Measurements from ENCODE around the gene GOLGA1. TPM values are rescaled to one million over a fixed set of nuclear protein-coding genes. Genes with fewer than 3 reads are reported as not detected.
A peak's percentile ranks its signal among the peaks of the same experiment; 100 is the strongest.

GOLGA1 gene
- total and polyA plus RNA-seq, 12 donors: 13.0 to 30.2 (median 23.0) TPM

- WGBS, 4 donors: 42 to 47% (median 45%) methylated on average over 7 to 13 of the region's 13 CpGs
- intact Hi-C loops (cut with DNase I): no loop called here
- TF ChIP-seq CTCF (IDR thresholded peaks at IDR 0.05): no peak
- TF ChIP-seq POLR2A (IDR thresholded peaks at IDR 0.05): no peak
- no peaks in the 10 kb centered on the region for H3K9me3 ChIP-seq (replicated peaks in 1 of 3)
- H3K36me3 ChIP-seq (replicated peaks in 1 of 2): no peaks in the 10 kb centered on the region
- peaks cover 14 to 33% of the 10 kb centered on the region in 2 donors for H3K4me1 ChIP-seq (replicated peaks in 1 of 2)
- no peak overlapping the region for H3K4me3 ChIP-seq
- peak; percentile 65 to 92 (median 85) for DNase-seq
- no peaks in the 10 kb centered on the region for H3K27me3 ChIP-seq
- peak overlapping the region in 1 of 5 donors; percentile 72 for H3K27ac ChIP-seq
Measured at GRCh38 chr9:124835026-124835557, 105.8 kb downstream of the GOLGA1 start.

- TF ChIP-seq CTCF (IDR thresholded peaks at IDR 0.05) (no peak), POLR2A (IDR thresholded peaks at IDR 0.05) (no peak)
- H3K27ac ChIP-seq: peak overlapping the region in 1 of 5 donors; percentile 72
- WGBS, 4 donors: 64 to 77% (median 71%) methylated on average over 6 to 7 of the region's 7 CpGs
- no peaks in the 10 kb centered on the region for H3K36me3 ChIP-seq (replicated peaks in 1 of 2)
- no peaks in the 10 kb centered on the region for H3K27me3 ChIP-seq
- intact Hi-C loops (cut with DNase I): no loop called here
- no peak overlapping the region for H3K4me3 ChIP-seq
- no peak for DNase-seq
- H3K4me1 ChIP-seq (replicated peaks in 1 of 2): peaks cover 14 to 30% of the 10 kb centered on the region in 2 donors
- H3K9me3 ChIP-seq (replicated peaks in 1 of 3): no peaks in the 10 kb centered on the region
Measured at GRCh38 chr9:124834591-124834990, 106.3 kb downstream of the GOLGA1 start.

GRCh38 chr9:124831642-124832364 lies 109.1 kb downstream of the GOLGA1 start:
- intact Hi-C loops (cut with DNase I): no loop called here
- H3K36me3 ChIP-seq (replicated peaks in 1 of 2): no peaks in the 10 kb centered on the region
- H3K9me3 ChIP-seq (replicated peaks in 1 of 3): no peaks in the 10 kb centered on the region
- peak overlapping the region in 2 of 5 donors; percentile 52 to 62 for H3K27ac ChIP-seq
- no peaks in the 10 kb centered on the region for H3K27me3 ChIP-seq
- 43 to 55% (median 44%) methylated on average over 7 to 9 of the region's 9 CpGs for WGBS, 4 donors
- H3K4me3 ChIP-seq: no peak overlapping the region
- TF ChIP-seq POLR2A (IDR thresholded peaks at IDR 0.05) (no peak), CTCF (IDR thresholded peaks at IDR 0.05) (no peak)
- peaks cover 14 to 30% of the 10 kb centered on the region in 2 donors for H3K4me1 ChIP-seq (replicated peaks in 1 of 2)
- DNase-seq: peak; percentile 66 to 92 (median 88)

- no peak overlapping the region for H3K27ac ChIP-seq
- H3K36me3 ChIP-seq (replicated peaks in 1 of 2): no peaks in the 10 kb centered on the region
- no peaks in the 10 kb centered on the region for H3K27me3 ChIP-seq
- TF ChIP-seq POLR2A (IDR thresholded peaks at IDR 0.05): no peak
- no peak for TF ChIP-seq CTCF (IDR thresholded peaks at IDR 0.05)
- no peak for DNase-seq
- H3K4me1 ChIP-seq (replicated peaks in 1 of 2): peaks cover 14 to 25% of the 10 kb centered on the region in 2 donors
- intact Hi-C loops (cut with DNase I): no loop called here
- 60 to 76% (median 68%) methylated on average over 4 of the region's 4 CpGs for WGBS, 4 donors
- H3K9me3 ChIP-seq (replicated peaks in 1 of 3): no peaks in the 10 kb centered on the region
- no peak overlapping the region for H3K4me3 ChIP-seq
Measured at GRCh38 chr9:124830593-124830992, 110.3 kb downstream of the GOLGA1 start.
